Caco-2 (cell line): ENCODE data around the gene TCEAL5. TPM values are rescaled to one million over a fixed set of nuclear protein-coding genes. Genes with fewer than 3 reads are reported as not detected.
"Not testable (repeated sequence)": the region's sequence is repeated elsewhere in the genome, so short reads cannot be mapped to it uniquely, and the experiment has no call there.

Experiments
- BruUV-seq: library from RNA; stranded (reverse); fragments of 400-500 nt; replicated peaks from 2 replicates; lab custom pipeline; 2021; lab: Mats Ljungman, UMichigan
- CTCF ChIA-PET: fragments of 300-600 bp; sonication (Branson Sonifier 250); formaldehyde crosslinking; loops from one replicate; lab custom pipeline; 2022; ENCODE audit warnings: antibody characterized with exemption; lab: Charles Lee
- POLR2A ChIA-PET: fragments of 300-600 bp; sonication (Branson Sonifier 250); formaldehyde crosslinking; loops from one replicate; lab custom pipeline; 2022; ENCODE audit warnings: antibody characterized with exemption; lab: Charles Lee
- DNase-seq, 2 experiments: peaks; one replicate each; pipeline versions ENCODE4 v3.0.0 to v3.0.0-alpha.2; 2020 to 2022
- H3K27me3 ChIP-seq: replicated peaks from 2 replicates; pipeline ENCODE4 v1.6.0; 2011; ENCODE audit warnings: low read length; ENCODE audit not compliant: control insufficient read depth, insufficient read depth
- H3K36me3 ChIP-seq: 2 replicates; pipeline ENCODE4 v1.5.1; 2011; ENCODE audit warnings: low read length; ENCODE audit not compliant: control insufficient read depth, insufficient read depth
- H3K4me1 ChIP-seq: fragments of 250-450 bp; sonication (Bioruptor Pico); 2 replicates; pipeline ENCODE4 v1.5.1; 2020; ENCODE audit warnings: mild to moderate bottlenecking
- H3K4me3 ChIP-seq: 2 replicates; pipeline ENCODE4 v1.5.1; 2011; ENCODE audit warnings: low read depth, mild to moderate bottlenecking, control low read depth, low read length
- H3K9me3 ChIP-seq: fragments of 250-450 bp; sonication (Bioruptor Pico); 2 replicates; pipeline ENCODE4 v1.5.1; 2020; ENCODE audit warnings: mild to moderate bottlenecking, moderate library complexity
- H3K27ac Mint-ChIP-seq: one replicate; pipeline ENCODE4 v1.8.0; 2022; ENCODE audit warnings: mixed read lengths; ENCODE audit not compliant: unreplicated experiment
- H3K27me3 Mint-ChIP-seq: one replicate; pipeline ENCODE4 v1.8.0; 2022; ENCODE audit warnings: mixed read lengths; ENCODE audit not compliant: insufficient read depth, unreplicated experiment
- H3K36me3 Mint-ChIP-seq: one replicate; pipeline ENCODE4 v1.8.0; 2022; ENCODE audit warnings: mild to moderate bottlenecking, mixed read lengths; ENCODE audit not compliant: insufficient read depth, unreplicated experiment
- H3K4me1 Mint-ChIP-seq: one replicate; pipeline ENCODE4 v1.8.0; 2022; ENCODE audit warnings: low read depth, mixed read lengths; ENCODE audit not compliant: unreplicated experiment
- H3K4me3 Mint-ChIP-seq: one replicate; pipeline ENCODE4 v1.8.0; 2022; ENCODE audit warnings: mild to moderate bottlenecking, moderate library complexity, mixed read lengths; ENCODE audit not compliant: unreplicated experiment
- H3K9me3 Mint-ChIP-seq: one replicate; pipeline ENCODE4 v1.8.0; 2022; ENCODE audit warnings: mixed read lengths; ENCODE audit not compliant: unreplicated experiment
- intact Hi-C: fragments of 100-400 bp; cut with micrococcal nuclease; formaldehyde crosslinking; loops from one replicate; pipeline ENCODE4 v1.10.0; 2022; ENCODE audit not compliant: unreplicated experiment
- total RNA-seq: library from RNA; stranded (reverse); gene quantifications from 2 replicates; pipeline ENCODE4 v1.2.3, GENCODE V29; 2022
- TF ChIP-seq, protein P1 (sequence below), 2 experiments: fragments of 200-600 bp in 1 of 2; IDR thresholded peaks; 1 replicate in 1 of 2; 2 replicates in 1 of 2; pipeline versions ENCODE4 v1.5.1 to v1.8.0; 2011 to 2022; ENCODE audit warnings: antibody characterized with exemption in 1 of 2, control low read depth in 1 of 2, inconsistent platforms in 1 of 2, low read depth in 1 of 2, low read length in 1 of 2, mild to moderate bottlenecking in 1 of 2, moderate library complexity in 1 of 2; ENCODE audit not compliant: insufficient read depth in 1 of 2, severe bottlenecking in 1 of 2, unreplicated experiment in 1 of 2

TCEAL5 gene
- total RNA-seq, 1 experiment from 2014 or later = not detected

DNA sequence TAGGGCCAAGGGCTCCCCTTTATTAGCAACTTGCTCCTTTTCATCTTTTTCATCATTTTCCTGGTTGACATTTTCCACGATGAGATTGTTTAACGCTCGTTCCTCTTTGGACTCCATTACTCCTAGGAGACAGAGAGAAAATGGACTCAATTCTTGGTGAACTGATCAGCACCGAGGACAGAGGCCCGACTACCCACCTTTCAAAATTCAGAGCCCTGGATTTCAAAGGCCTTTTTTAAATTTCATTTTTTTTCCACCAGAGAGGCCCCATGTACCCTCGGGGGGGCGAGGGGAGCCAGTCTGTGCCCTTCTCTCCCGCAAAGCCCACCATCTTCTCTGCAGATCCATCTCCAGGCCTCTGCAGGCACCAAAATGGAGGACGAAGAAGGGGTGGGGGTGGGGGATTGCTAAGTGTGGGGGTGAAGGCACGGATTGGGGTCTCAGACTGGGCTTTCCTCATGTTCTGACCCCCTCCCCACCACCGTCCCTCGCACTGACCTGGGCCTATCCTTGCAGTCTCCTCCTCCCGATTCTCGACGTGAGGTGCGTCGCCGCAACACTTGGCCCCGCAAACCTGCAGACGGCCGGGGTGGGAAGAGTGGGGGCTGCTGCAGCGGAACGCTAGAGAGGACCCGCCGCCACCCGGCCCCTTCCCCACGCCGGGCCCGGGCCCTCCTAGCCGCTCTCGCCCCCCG lies 33.5 kb upstream of the TCEAL5 start:
- Mint-ChIP-seq H3K4me3 (peak overlapping the region; percentile 22), H3K36me3 (peaks cover 6% of the 10 kb centered on the region), H3K4me1 (no peaks in the 10 kb centered on the region), H3K27ac (no peak overlapping the region), H3K27me3 (no peaks in the 10 kb centered on the region), H3K9me3 (no peaks in the 10 kb centered on the region)
- BruUV-seq = no TSS peak
- H3K36me3 ChIP-seq = no peaks in the 10 kb centered on the region
- H3K9me3 ChIP-seq = no peaks in the 10 kb centered on the region
- TF ChIP-seq, protein P1, sequence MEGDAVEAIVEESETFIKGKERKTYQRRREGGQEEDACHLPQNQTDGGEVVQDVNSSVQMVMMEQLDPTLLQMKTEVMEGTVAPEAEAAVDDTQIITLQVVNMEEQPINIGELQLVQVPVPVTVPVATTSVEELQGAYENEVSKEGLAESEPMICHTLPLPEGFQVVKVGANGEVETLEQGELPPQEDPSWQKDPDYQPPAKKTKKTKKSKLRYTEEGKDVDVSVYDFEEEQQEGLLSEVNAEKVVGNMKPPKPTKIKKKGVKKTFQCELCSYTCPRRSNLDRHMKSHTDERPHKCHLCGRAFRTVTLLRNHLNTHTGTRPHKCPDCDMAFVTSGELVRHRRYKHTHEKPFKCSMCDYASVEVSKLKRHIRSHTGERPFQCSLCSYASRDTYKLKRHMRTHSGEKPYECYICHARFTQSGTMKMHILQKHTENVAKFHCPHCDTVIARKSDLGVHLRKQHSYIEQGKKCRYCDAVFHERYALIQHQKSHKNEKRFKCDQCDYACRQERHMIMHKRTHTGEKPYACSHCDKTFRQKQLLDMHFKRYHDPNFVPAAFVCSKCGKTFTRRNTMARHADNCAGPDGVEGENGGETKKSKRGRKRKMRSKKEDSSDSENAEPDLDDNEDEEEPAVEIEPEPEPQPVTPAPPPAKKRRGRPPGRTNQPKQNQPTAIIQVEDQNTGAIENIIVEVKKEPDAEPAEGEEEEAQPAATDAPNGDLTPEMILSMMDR (IDR thresholded peaks at IDR 0.05; ENCODE audit: insufficient read depth in 1 of 2, low read depth in 1 of 2, low read length in 1 of 2, severe bottlenecking in 1 of 2, unreplicated experiment in 1 of 2) = no peak
- intact Hi-C loops = no loop called here
- H3K4me1 ChIP-seq = no peaks in the 10 kb centered on the region
- POLR2A ChIA-PET = no interaction called here
- CTCF ChIA-PET = no interaction called here
- no peak for DNase-seq
- H3K4me3 ChIP-seq = peak overlapping the region; percentile 57
- no peaks in the 10 kb centered on the region for H3K27me3 ChIP-seq

- CTCF ChIA-PET = not testable (repeated sequence)
These were observed 29.1 kb upstream of the TCEAL5 start for GRCh38 chrX:103305666-103306065.

DNA sequence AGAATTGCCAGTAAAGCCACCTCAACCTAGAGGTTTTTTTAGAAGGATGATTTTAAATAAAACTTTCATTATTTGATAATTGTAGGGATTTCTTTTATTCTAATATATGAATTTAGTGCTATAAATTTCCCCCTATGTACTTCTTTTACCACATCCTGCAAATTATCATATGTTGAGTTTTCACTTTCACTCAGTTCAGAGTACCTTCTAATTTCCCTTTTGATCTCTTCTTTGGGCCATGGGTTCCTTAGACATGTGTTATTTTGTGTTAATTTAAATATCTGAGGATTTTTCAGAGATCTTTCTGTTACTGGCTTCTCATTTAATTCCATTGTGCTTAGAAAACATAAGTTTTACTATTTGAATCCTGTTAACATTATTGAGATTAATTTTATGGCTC lies 28.2 kb upstream of the TCEAL5 start:
- no peak overlapping the region for H3K4me3 Mint-ChIP-seq
- ChIA-PET POLR2A (no interaction called here), CTCF (no interaction called here)
- no peaks in the 10 kb centered on the region for H3K36me3 ChIP-seq
- H3K27ac Mint-ChIP-seq = no peak overlapping the region
- DNase-seq = no peak
- H3K27me3 ChIP-seq = no peaks in the 10 kb centered on the region
- no peaks in the 10 kb centered on the region for H3K9me3 ChIP-seq
- no peak overlapping the region for H3K4me3 ChIP-seq
- no peaks in the 10 kb centered on the region for H3K4me1 Mint-ChIP-seq
- TF ChIP-seq, protein P1 (IDR thresholded peaks at IDR 0.05; ENCODE audit: insufficient read depth in 1 of 2, low read depth in 1 of 2, low read length in 1 of 2, severe bottlenecking in 1 of 2, unreplicated experiment in 1 of 2) = no peak
- H3K27me3 Mint-ChIP-seq = no peaks in the 10 kb centered on the region
- no peaks in the 10 kb centered on the region for H3K9me3 Mint-ChIP-seq
- BruUV-seq = no TSS peak
- H3K36me3 Mint-ChIP-seq = peaks cover 4% of the 10 kb centered on the region
- H3K4me1 ChIP-seq = no peaks in the 10 kb centered on the region
- intact Hi-C loops = no loop called here

More at GRCh38 chrX:103305666-103306065, 29.1 kb upstream of the TCEAL5 start:
- H3K9me3 Mint-ChIP-seq, H3K36me3 Mint-ChIP-seq, POLR2A ChIA-PET, H3K27me3 Mint-ChIP-seq, BruUV-seq, H3K27ac Mint-ChIP-seq, H3K27me3 ChIP-seq, H3K4me3 ChIP-seq, H3K9me3 ChIP-seq, H3K4me3 Mint-ChIP-seq, H3K4me1 Mint-ChIP-seq, DNase-seq, H3K4me1 ChIP-seq, H3K36me3 ChIP-seq, intact Hi-C loops: not testable (repeated sequence)
